AG09309 (cell line): Measurements from ENCODE around the gene FCSK.

Experiments
- DNase-seq: peaks from one replicate; pipeline ENCODE4 v3.0.0-alpha.2; 2010; ENCODE audit warnings: low read depth
- H3K4me3 ChIP-seq: 2 replicates; pipeline ENCODE4 v1.5.1; 2011; ENCODE audit warnings: mild to moderate bottlenecking, low read depth, low read length, moderate library complexity; ENCODE audit not compliant: control insufficient read depth
- CTCF ChIP-seq: IDR thresholded peaks from 2 replicates; pipeline ENCODE4 v1.5.1; 2011; ENCODE audit warnings: mild to moderate bottlenecking, low read depth, low read length, inconsistent platforms; ENCODE audit not compliant: insufficient read depth, control insufficient read depth; ENCODE audit errors: missing control alignments

FCSK gene

GRCh38 chr16:70417661-70418060, 36.7 kb upstream of the FCSK start:
- no peak overlapping the region for H3K4me3 ChIP-seq

GRCh38 chr16:70418274-70418992, 36.0 kb upstream of the FCSK start:
- no peak for TF ChIP-seq CTCF

More at GRCh38 chr16:70417661-70418060, 36.7 kb upstream of the FCSK start:
- no peak for DNase-seq
- no peak for TF ChIP-seq CTCF

GRCh38 chr16:70418993-70419318, 35.4 kb upstream of the FCSK start:
- H3K4me3 ChIP-seq: no peak overlapping the region
- no peak for DNase-seq
- no peak for TF ChIP-seq CTCF

More at GRCh38 chr16:70418274-70418992, 36.0 kb upstream of the FCSK start:
- H3K4me3 ChIP-seq: no peak overlapping the region
- DNase-seq: no peak

- no peak for DNase-seq
- H3K4me3 ChIP-seq: no peak overlapping the region
- TF ChIP-seq CTCF: no peak
Observed at GRCh38 chr16:70419384-70420327, 34.7 kb upstream of the FCSK start.

GRCh38 chr16:70421014-70421413, 33.4 kb upstream of the FCSK start:
- DNase-seq: no peak
- TF ChIP-seq CTCF: no peak
- no peak overlapping the region for H3K4me3 ChIP-seq

GRCh38 chr16:70421473-70422311, 32.7 kb upstream of the FCSK start:
- no peak overlapping the region for H3K4me3 ChIP-seq
- no peak for TF ChIP-seq CTCF
- DNase-seq: no peak
